HG03060 (cell line): ENCODE measurements around the gene KCNC1.

Experiments used
- ATAC-seq: cut with Tn5 transposase; IDR thresholded peaks from one replicate; pipeline ENCODE4 v1.9.1; 2021; ENCODE audit warnings: low read depth, moderate number of reproducible peaks; ENCODE audit not compliant: unreplicated experiment

Gene KCNC1

GRCh38 chr11:17770048-17770652 lies 35.6 kb downstream of the KCNC1 start:
- ATAC-seq = no peak

- no peak for ATAC-seq
These were observed 36.3 kb downstream of the KCNC1 start for GRCh38 chr11:17770917-17771316.

GRCh38 chr11:17771415-17771814 lies 36.8 kb downstream of the KCNC1 start:
- ATAC-seq = no peak

- ATAC-seq = no peak
These were observed 37.3 kb downstream of the KCNC1 start for GRCh38 chr11:17771841-17772401.

GRCh38 chr11:17772704-17773600 lies 38.4 kb downstream of the KCNC1 start:
- ATAC-seq = no peak

- no peak for ATAC-seq
These were observed 39.1 kb downstream of the KCNC1 start for GRCh38 chr11:17773674-17774073.

- no peak for ATAC-seq
These were observed 39.9 kb downstream of the KCNC1 start for GRCh38 chr11:17774232-17775034.

- no peak for ATAC-seq
These were observed 40.4 kb downstream of the KCNC1 start for GRCh38 chr11:17775035-17775348.

GRCh38 chr11:17775507-17776211 lies 41.1 kb downstream of the KCNC1 start:
- no peak for ATAC-seq

GRCh38 chr11:17776212-17776875 lies 41.8 kb downstream of the KCNC1 start:
- ATAC-seq = no peak

- no peak for ATAC-seq
These were observed 42.6 kb downstream of the KCNC1 start for GRCh38 chr11:17777086-17777737.

- ATAC-seq = no peak
These were observed 43.1 kb downstream of the KCNC1 start for GRCh38 chr11:17777738-17778091.

GRCh38 chr11:17778352-17778751 lies 43.8 kb downstream of the KCNC1 start:
- ATAC-seq = no peak

GRCh38 chr11:17778956-17779860 lies 44.6 kb downstream of the KCNC1 start:
- no peak for ATAC-seq

- ATAC-seq = no peak
These were observed 45.4 kb downstream of the KCNC1 start for GRCh38 chr11:17779861-17780594.

- no peak for ATAC-seq
These were observed 46.1 kb downstream of the KCNC1 start for GRCh38 chr11:17780668-17781067.

- no peak for ATAC-seq
These were observed 46.6 kb downstream of the KCNC1 start for GRCh38 chr11:17781221-17781620.

GRCh38 chr11:17781626-17782025 lies 47.0 kb downstream of the KCNC1 start:
- no peak for ATAC-seq
